GM12873 (cell line): Measurements from ENCODE around the gene GARS1.

Source experiments
- TF ChIP-seq, protein P1 (sequence below): IDR thresholded peaks from 2 replicates; pipeline ENCODE4 v1.5.1; 2012; ENCODE audit warnings: low read depth, mild to moderate bottlenecking, moderate library complexity, low read length, control low read depth; ENCODE audit not compliant: insufficient read depth; ENCODE audit errors: missing control alignments

GARS1 gene

DNA sequence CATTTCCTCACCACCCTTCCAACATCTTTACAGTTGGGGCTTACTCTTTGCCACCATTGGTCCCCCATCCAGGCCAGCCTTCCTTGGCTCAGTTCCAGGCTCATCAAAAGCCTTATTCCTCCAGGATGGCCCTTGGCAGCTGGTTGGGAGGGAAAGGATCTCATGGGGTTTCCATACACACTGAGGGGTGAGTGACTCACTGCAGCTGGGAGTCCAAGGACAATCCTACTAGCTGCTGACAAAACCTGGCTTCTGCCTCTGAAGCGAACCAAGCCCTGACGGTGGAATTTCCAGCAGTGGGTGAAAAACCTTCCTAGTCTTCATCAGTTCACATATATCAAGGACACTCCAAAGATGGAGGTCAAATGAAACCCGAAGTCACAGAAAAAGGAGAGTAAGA, 64.6 kb downstream of the GARS1 start:
- TF ChIP-seq, protein P1, sequence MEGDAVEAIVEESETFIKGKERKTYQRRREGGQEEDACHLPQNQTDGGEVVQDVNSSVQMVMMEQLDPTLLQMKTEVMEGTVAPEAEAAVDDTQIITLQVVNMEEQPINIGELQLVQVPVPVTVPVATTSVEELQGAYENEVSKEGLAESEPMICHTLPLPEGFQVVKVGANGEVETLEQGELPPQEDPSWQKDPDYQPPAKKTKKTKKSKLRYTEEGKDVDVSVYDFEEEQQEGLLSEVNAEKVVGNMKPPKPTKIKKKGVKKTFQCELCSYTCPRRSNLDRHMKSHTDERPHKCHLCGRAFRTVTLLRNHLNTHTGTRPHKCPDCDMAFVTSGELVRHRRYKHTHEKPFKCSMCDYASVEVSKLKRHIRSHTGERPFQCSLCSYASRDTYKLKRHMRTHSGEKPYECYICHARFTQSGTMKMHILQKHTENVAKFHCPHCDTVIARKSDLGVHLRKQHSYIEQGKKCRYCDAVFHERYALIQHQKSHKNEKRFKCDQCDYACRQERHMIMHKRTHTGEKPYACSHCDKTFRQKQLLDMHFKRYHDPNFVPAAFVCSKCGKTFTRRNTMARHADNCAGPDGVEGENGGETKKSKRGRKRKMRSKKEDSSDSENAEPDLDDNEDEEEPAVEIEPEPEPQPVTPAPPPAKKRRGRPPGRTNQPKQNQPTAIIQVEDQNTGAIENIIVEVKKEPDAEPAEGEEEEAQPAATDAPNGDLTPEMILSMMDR = no peak

DNA sequence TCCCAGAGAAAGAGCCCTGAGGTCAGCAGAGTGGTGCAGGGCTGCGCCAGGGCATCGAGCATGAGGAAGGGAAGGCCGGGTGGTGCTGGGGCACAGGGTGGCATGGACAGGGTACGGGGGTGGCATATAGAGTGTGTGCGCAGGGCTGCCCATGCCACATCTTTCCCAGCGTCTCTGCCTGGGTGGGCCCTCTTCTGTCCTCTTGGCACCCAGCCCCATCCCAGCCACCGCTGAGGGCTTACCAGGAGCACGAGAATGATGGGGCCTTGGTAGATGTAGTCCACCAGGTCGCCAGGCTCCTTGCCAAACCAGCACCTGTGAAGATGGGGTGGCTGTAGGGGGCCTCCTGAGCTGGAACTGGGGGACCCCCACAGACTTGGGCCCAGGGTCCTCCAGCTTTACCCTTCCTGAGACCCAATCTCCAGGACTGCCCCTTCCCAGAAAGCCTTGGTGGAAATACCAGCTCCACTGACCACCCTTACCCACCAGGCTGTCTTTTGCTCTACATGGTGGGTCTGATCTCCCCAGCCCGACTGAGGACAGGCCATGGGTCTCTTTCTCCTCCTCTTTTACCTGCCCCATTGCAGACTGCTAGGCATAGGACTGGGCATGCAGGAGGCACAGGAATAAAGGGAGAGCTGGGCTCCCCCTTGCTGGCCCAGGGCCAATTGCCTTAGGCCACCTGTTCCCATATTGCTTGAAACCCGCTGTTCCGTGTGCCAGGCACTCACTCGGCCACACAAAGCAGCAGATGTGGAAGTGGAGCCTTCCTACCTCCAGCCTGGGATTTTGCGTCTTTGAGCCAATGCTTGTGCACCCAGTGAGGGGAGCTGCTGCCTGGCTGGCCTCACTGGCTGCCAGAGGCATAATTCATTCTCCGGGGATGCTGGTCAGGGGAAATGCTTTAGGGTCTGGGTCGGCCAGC, 65.9 kb downstream of the GARS1 start:
- TF ChIP-seq, protein P1 = no peak

DNA sequence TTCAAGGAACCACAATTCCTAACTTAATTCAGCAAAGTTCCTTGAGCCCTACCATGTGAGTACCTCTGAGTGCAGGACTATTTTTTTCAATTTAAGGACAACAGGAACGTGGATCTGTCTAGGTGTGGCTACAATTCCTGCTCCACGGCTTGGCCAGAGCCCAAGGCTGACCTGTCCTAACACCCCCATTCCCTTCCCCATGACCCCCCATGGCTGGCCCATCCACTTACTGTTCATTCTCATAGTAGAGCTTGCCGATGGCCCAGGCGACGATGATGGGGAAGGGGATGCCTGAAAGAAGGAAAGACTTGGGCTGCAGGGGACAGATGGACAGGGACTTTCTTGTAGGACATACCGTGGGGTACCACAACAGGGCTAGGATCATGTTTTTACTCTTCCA, 67.2 kb downstream of the GARS1 start:
- TF ChIP-seq, protein P1 = no peak

DNA sequence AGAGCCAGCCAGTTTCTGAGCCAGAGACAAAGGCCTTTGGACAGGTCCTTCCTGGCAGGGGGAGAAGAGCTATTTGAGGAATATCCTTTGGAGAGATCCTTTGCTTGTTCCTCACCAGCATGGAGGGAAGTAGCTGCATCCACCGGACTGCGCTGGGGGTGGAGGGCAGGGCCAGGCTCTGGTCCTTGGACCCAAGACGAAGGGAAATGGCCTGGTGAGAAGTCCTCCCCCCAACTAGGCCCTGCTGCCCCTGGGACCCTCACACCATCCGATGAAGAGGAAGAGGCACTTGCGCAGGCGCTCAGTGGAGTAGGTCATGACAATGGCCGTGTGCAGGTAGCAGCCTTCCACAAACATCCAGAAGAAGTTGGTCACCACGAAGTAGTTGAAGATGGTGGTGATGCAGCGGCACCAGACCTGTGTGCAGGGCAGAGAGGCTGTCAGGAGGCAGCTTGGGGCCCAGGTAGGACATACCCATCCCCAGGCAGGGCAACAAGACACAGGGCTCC, 67.8 kb downstream of the GARS1 start:
- TF ChIP-seq, protein P1 = no peak

DNA sequence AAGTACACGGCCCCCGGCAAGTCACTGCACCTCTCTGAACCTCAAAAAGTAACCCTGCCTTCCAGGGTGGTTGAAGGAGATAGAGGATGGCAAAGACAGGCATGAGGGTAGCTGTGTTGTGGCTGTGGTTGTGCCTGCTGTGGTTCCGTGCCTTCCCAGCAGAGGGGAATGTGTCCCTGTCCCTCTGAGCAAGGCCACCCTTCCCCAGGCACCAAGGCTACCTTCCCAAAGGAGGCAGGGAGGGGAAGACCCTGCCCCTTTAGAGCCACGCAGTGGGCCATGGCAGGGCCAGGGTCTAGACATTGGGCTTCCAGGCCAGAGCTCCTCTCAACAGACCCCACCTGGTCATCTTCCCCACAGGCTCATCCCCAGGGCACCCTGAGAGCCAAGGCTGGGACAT, 68.7 kb downstream of the GARS1 start:
- TF ChIP-seq, protein P1 = no peak

DNA sequence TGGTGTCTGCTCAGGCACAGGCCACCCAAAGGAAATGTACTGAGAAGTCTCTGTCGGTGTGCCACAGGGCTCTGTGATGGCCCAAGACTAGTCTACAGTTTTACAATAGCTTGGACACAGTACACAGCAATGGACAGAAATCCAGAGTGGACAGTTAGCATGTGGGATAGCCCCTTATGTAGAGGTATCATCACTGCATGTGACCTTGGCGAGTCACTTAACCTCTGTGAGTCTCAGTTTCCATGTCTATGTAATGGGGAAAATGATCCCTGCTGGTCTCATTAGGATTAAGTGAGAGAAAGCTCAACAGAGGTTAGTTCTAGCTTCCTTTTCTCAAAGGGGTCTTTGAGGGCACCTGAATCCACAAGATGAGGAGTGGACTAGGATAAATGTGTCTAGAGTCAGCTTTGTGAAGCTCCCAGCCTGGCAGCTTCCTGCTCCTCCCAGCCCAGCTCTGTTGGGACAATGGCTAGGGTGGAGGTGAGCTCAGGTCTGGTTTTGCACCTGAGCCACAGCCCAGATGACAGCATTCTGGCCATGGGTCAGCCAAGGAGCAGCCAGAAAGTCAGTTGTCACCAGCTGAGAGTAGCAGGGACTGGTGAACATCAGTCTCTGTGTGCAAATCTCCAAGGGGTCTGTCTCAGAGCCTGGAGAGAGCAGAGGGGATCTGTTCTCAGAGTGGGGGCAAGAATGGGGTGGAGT, 69.7 kb downstream of the GARS1 start:
- TF ChIP-seq, protein P1 = no peak

DNA sequence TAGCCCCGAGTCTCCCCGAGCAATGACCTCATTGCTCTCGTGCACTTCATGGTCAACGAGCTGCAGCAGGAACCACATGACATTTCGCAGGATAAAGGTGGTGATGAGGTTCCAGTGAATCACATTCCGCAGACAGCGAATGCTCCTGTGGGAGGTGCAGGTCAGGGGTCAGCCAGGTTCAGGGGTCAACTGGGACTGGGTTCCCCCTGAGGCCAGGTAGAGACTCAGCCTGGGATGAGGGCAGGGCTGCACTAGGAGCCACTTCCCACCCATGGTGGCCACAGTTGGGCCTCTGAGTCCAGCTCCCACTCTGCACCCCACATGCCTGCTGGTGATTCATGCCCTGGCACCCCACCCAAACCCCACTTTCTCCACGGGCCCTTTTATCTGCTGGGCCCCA, 70.4 kb downstream of the GARS1 start:
- TF ChIP-seq, protein P1 = no peak
